HepG2 (cell line): Measurements from ENCODE around the gene VPS50. TPM values are rescaled to one million over a fixed set of nuclear protein-coding genes. Genes with fewer than 3 reads are reported as not detected.
A peak's percentile ranks its signal among the peaks of the same experiment; 100 is the strongest.

Experiments used
- ARNT2 ChIP-seq: sonication (generic); formaldehyde crosslinking; IDR thresholded peaks from 2 replicates; pipeline ENCODE4 v1.8.0; 2022; ENCODE audit warnings: mild to moderate bottlenecking, low read depth, missing genetic modification reagents, moderate library complexity
- GABPA ChIP-seq, 2 experiments: IDR thresholded peaks; 2 replicates each; pipeline ENCODE4 v1.6.1; 2011 to 2016; ENCODE audit warnings: low read depth in 2 of 2, low read length in 1 of 2, missing biosample characterization in 1 of 2, missing genetic modification characterization in 1 of 2
- HIVEP1 ChIP-seq: sonication (generic); formaldehyde crosslinking; IDR thresholded peaks from 2 replicates; pipeline ENCODE4 v1.4.0; 2020; ENCODE audit warnings: mild to moderate bottlenecking, missing genetic modification reagents
- HNF4G ChIP-seq, 2 experiments: sonication (generic) in 1 of 2; formaldehyde crosslinking in 1 of 2; IDR thresholded peaks; 2 replicates each; pipeline versions ENCODE4 v1.4.0 to v1.6.1; 2011 to 2020; ENCODE audit warnings: borderline replicate concordance in 2 of 2, low read depth in 2 of 2, mild to moderate bottlenecking in 2 of 2, low read length in 1 of 2, missing genetic modification reagents in 1 of 2, moderate library complexity in 1 of 2
- ISL2 ChIP-seq: sonication (generic); formaldehyde crosslinking; IDR thresholded peaks from 2 replicates; pipeline ENCODE4 v1.5.0; 2020; ENCODE audit warnings: missing genetic modification reagents
- NFATC3 ChIP-seq: sonication (generic); formaldehyde crosslinking; IDR thresholded peaks from 2 replicates; pipeline ENCODE4 v1.5.1; 2020; ENCODE audit warnings: mild to moderate bottlenecking, missing genetic modification reagents
- POLR2AphosphoS5 ChIP-seq: IDR thresholded peaks from 2 replicates; pipeline ENCODE4 v1.6.1; 2012; ENCODE audit warnings: low read depth, low read length
- RFX3 ChIP-seq: IDR thresholded peaks from 2 replicates; pipeline ENCODE4 v1.6.1; 2016; ENCODE audit warnings: missing biosample characterization, missing genetic modification reagents
- SALL1 ChIP-seq: sonication (generic); formaldehyde crosslinking; IDR thresholded peaks from 2 replicates; pipeline ENCODE4 v1.8.0; 2022; ENCODE audit warnings: mild to moderate bottlenecking, missing genetic modification reagents
- ZNF317 ChIP-seq: sonication (generic); formaldehyde crosslinking; IDR thresholded peaks from 2 replicates; pipeline ENCODE4 v1.5.0; 2020; ENCODE audit warnings: mild to moderate bottlenecking, missing genetic modification reagents
- ZNF34 ChIP-seq: sonication (generic); formaldehyde crosslinking; IDR thresholded peaks from 2 replicates; pipeline ENCODE4 v1.4.0; 2020; ENCODE audit warnings: mild to moderate bottlenecking, missing genetic modification reagents, borderline replicate concordance
- ZNF556 ChIP-seq: sonication (generic); formaldehyde crosslinking; IDR thresholded peaks from 2 replicates; pipeline ENCODE4 v1.4.0; 2020; ENCODE audit warnings: mild to moderate bottlenecking, missing genetic modification reagents, borderline replicate concordance
- polyA plus RNA-seq, 8 experiments: library from polyadenylated mRNA; depleted of rRNA in 3 of 8; stranded (reverse) in 7 of 8; unstranded in 1 of 8; fragments of >200 nt; fragmentation: Illumina TruSeq in 4 of 8; extraction: Trizol in 4 of 8; gene quantifications; 2 replicates each; pipeline versions ENCODE4 v1.2.1 to v1.2.3, GENCODE V29; 2011 to 2016; ENCODE audit warnings: low read depth in 4 of 8, missing spikeins in 1 of 8, mixed read lengths in 1 of 8; ENCODE audit not compliant: insufficient read depth in 1 of 8
- total RNA-seq, 5 experiments: library from RNA; depleted of rRNA; stranded (reverse); fragments of >200 nt; fragmentation: Illumina TruSeq; extraction: Trizol; gene quantifications; 2 replicates each; pipeline ENCODE4 v1.2.3, GENCODE V29; 2016; ENCODE audit warnings: low read depth in 1 of 5
- TF ChIP-seq, protein P1 (sequence below): sonication (generic); formaldehyde crosslinking; IDR thresholded peaks from 2 replicates; pipeline ENCODE4 v1.5.0; 2020; ENCODE audit warnings: missing genetic modification reagents, mild to moderate bottlenecking, borderline replicate concordance
- TF ChIP-seq, protein P2 (sequence below): sonication (generic); formaldehyde crosslinking; IDR thresholded peaks from 2 replicates; pipeline ENCODE4 v1.8.0; 2022; ENCODE audit warnings: low read depth, missing genetic modification reagents
- TF ChIP-seq, protein P3 (sequence below): sonication (generic); formaldehyde crosslinking; IDR thresholded peaks from 2 replicates; pipeline ENCODE4 v1.4.0; 2020; ENCODE audit warnings: missing genetic modification reagents
- TF ChIP-seq, protein P4 (sequence below): sonication (generic); formaldehyde crosslinking; IDR thresholded peaks from 2 replicates; pipeline ENCODE4 v1.8.0; 2022; ENCODE audit warnings: mild to moderate bottlenecking, missing genetic modification reagents

VPS50 gene
- total and polyA plus RNA-seq, 2 of the 13 experiments (the other 11 are each of a cell fraction or from before 2014, with no cell fraction given): 10.3 to 20.4 TPM

DNA sequence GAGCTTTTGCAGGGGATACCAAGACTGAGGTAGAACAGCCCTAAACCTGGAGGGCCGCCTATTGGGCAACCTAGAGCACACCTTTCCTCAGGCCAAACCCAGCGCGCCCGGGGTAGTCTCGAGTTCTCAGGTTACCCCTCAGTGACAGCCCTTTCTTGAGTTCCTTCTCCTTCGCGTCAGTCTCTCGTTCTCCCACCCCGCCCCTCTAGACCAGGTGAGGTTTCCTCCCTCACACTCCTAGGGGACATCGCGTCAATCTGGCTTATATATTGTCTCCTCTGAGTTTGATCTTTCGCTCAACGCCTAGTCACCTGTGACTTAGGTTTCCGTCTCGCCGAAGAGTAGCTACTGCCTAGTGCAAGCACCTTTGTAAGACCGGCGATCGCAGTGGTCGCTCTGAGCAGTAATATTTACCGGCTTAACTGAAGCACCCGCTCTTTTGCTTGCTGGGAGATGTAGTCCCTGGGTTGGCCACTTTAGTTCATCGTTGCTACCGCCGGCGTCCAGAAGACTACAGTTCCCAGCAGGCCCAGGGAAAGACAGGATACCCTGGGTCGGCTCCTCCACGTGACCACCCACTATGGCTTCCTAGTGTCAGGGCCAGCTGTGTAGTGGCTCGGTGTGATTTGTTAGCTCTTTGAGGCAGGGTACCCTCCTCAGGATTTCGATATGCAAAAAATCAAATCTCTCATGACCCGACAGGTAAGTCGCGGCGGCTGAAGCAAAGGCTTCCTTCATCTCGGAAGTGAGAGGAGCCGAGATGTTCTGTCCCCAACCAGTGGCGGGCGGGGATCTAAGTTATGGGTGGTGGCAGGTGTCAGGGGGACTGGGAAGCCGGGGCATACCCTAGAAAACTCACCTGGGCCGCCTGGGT lies at the start of gene VPS50 (continued):
- TF ChIP-seq ISL2 (CRISPR knock-in tag) (0 out of 2 replicates have a peak, but pooled peaks have one; percentile 19), ZNF317 (CRISPR knock-in tag) (no peak), RFX3 (CRISPR knock-in tag) (no peak), HIVEP1 (CRISPR knock-in tag) (no peak), ARNT2 (CRISPR knock-in tag) (peak; percentile 40; the same call in 1 of the 2 replicates), SALL1 (peak; percentile 69; the same call in 1 of the 2 replicates), NFATC3 (CRISPR knock-in tag) (no peak), POLR2AphosphoS5 (peak; percentile 87), GABPA (IDR thresholded peaks at IDR 0.05; ENCODE audit: low read depth, low read length) (no peak), GABPA (CRISPR knock-in tag; IDR thresholded peaks at IDR 0.05; ENCODE audit: low read depth) (peak; percentile 82), HNF4G (IDR thresholded peaks at IDR 0.05; ENCODE audit: borderline replicate concordance, low read depth, low read length) (no peak), HNF4G (CRISPR knock-in tag; IDR thresholded peaks at IDR 0.05; ENCODE audit: borderline replicate concordance, low read depth) (no peak), ZNF556 (peak; percentile 67; the same call in 1 of the 2 replicates), ZNF34 (0 out of 2 replicates have a peak, but pooled peaks have one; percentile 78)
- TF ChIP-seq, protein P1, sequence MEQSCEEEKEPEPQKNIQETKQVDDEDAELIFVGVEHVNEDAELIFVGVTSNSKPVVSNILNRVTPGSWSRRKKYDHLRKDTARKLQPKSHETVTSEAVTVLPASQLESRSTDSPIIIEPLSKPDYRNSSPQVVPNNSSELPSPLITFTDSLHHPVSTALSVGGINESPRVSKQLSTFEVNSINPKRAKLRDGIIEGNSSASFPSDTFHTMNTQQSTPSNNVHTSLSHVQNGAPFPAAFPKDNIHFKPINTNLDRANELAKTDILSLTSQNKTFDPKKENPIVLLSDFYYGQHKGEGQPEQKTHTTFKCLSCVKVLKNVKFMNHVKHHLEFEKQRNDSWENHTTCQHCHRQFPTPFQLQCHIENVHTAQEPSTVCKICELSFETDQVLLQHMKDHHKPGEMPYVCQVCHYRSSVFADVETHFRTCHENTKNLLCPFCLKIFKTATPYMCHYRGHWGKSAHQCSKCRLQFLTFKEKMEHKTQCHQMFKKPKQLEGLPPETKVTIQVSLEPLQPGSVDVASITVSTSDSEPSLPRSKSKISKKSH (CRISPR knock-in tag): no peak
- TF ChIP-seq, protein P2, sequence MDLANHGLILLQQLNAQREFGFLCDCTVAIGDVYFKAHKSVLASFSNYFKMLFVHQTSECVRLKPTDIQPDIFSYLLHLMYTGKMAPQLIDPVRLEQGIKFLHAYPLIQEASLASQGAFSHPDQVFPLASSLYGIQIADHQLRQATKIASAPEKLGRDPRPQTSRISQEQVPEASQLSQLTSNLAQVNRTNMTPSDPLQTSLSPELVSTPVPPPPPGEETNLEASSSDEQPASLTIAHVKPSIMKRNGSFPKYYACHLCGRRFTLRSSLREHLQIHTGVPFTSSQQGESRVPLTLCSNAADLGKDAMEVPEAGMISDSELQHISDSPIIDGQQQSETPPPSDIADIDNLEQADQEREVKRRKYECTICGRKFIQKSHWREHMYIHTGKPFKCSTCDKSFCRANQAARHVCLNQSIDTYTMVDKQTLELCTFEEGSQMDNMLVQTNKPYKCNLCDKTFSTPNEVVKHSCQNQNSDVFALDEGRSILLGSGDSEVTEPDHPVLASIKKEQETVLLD (CRISPR knock-in tag): no peak
- TF ChIP-seq, protein P3, sequence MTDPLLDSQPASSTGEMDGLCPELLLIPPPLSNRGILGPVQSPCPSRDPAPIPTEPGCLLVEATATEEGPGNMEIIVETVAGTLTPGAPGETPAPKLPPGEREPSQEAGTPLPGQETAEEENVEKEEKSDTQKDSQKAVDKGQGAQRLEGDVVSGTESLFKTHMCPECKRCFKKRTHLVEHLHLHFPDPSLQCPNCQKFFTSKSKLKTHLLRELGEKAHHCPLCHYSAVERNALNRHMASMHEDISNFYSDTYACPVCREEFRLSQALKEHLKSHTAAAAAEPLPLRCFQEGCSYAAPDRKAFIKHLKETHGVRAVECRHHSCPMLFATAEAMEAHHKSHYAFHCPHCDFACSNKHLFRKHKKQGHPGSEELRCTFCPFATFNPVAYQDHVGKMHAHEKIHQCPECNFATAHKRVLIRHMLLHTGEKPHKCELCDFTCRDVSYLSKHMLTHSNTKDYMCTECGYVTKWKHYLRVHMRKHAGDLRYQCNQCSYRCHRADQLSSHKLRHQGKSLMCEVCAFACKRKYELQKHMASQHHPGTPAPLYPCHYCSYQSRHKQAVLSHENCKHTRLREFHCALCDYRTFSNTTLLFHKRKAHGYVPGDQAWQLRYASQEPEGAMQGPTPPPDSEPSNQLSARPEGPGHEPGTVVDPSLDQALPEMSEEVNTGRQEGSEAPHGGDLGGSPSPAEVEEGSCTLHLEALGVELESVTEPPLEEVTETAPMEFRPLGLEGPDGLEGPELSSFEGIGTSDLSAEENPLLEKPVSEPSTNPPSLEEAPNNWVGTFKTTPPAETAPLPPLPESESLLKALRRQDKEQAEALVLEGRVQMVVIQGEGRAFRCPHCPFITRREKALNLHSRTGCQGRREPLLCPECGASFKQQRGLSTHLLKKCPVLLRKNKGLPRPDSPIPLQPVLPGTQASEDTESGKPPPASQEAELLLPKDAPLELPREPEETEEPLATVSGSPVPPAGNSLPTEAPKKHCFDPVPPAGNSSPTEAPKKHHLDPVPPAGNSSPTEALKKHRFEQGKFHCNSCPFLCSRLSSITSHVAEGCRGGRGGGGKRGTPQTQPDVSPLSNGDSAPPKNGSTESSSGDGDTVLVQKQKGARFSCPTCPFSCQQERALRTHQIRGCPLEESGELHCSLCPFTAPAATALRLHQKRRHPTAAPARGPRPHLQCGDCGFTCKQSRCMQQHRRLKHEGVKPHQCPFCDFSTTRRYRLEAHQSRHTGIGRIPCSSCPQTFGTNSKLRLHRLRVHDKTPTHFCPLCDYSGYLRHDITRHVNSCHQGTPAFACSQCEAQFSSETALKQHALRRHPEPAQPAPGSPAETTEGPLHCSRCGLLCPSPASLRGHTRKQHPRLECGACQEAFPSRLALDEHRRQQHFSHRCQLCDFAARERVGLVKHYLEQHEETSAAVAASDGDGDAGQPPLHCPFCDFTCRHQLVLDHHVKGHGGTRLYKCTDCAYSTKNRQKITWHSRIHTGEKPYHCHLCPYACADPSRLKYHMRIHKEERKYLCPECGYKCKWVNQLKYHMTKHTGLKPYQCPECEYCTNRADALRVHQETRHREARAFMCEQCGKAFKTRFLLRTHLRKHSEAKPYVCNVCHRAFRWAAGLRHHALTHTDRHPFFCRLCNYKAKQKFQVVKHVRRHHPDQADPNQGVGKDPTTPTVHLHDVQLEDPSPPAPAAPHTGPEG (CRISPR knock-in tag): peak; percentile 57; the same call in 1 of the 2 replicates
- TF ChIP-seq, protein P4, sequence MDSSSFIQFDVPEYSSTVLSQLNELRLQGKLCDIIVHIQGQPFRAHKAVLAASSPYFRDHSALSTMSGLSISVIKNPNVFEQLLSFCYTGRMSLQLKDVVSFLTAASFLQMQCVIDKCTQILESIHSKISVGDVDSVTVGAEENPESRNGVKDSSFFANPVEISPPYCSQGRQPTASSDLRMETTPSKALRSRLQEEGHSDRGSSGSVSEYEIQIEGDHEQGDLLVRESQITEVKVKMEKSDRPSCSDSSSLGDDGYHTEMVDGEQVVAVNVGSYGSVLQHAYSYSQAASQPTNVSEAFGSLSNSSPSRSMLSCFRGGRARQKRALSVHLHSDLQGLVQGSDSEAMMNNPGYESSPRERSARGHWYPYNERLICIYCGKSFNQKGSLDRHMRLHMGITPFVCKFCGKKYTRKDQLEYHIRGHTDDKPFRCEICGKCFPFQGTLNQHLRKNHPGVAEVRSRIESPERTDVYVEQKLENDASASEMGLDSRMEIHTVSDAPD (CRISPR knock-in tag): no peak
